ENCODE results near the gene KCNQ5. TPM values are rescaled to one million over a fixed set of nuclear protein-coding genes. Genes with fewer than 3 reads are reported as not detected.

The KCNQ5 gene
- total RNA-seq, 1 experiment from 2014 or later, result not detected

DNA sequence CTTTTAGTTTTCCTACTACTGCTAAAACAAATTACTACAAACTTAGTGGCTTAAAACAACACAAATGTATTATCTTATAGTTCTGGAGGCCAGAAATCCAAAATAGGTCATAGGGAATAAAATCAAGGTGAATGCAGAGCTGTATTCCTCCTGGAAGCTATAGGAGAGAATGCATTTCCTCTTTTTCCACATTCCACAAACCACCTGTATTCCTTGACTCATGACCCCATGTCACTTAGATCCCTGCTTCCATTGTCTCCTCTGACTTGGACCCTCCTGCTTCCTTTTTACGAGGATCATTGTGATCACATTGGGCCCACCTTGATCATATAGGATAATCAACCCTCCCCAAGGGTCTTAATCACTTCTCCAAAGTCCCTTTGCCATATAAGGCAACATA, 200.8 kb downstream of the KCNQ5 start:
- intact Hi-C loops (cut with micrococcal nuclease), result no loop called here
- POLR2A ChIA-PET, result no interaction called here
- Histone ChIP-seq H3K79me2 (ENCODE audit: insufficient read depth, low read length) (no peaks in the 10 kb centered on the region), H2AFZ (ENCODE audit: low read depth, low read length, poor library complexity, severe bottlenecking) (no peak overlapping the region), H3K27ac (ENCODE audit: low read depth, low read length) (no peak overlapping the region), H3K4me2 (ENCODE audit: low read length) (no peak overlapping the region), H3K4me3 (replicated peaks in 1 of 2; ENCODE audit: low read depth in 1 of 2, low read length in 2 of 2) (no peak overlapping the region), H3K9ac (ENCODE audit: low read length) (no peak overlapping the region), H3K9me3 (ENCODE audit: control insufficient read depth in 1 of 2, insufficient read depth in 1 of 2, low read depth in 1 of 2, low read length in 2 of 2) (no peaks in the 10 kb centered on the region), H3K9me2 (ENCODE audit: insufficient read depth) (no peaks in the 10 kb centered on the region), H3K4me1 (ENCODE audit: control insufficient read depth in 1 of 2, insufficient read depth in 2 of 2, low read length in 2 of 2) (no peaks in the 10 kb centered on the region), H4K20me1 (ENCODE audit: insufficient read depth) (no peaks in the 10 kb centered on the region; the same call in 1 of the 2 replicates), H3K36me3 (ENCODE audit: control insufficient read depth in 1 of 2, insufficient read depth in 2 of 2, low read length in 2 of 2) (no peaks in the 10 kb centered on the region), H3K27me3 (ENCODE audit: insufficient read depth, low read length) (no peaks in the 10 kb centered on the region; the same call in 1 of the 2 replicates)
- RAD21 ChIA-PET (ENCODE audit: low non-redundant PET in 1 of 2, low total read pairs in 2 of 2, uncharacterized antibody in 2 of 2, unreplicated experiment in 2 of 2), result no interaction called here
- ATAC-seq (no peak), DNase-seq (ENCODE audit: low read depth, low spot score) (no peak)
- CTCF ChIA-PET, result no interaction called here
- BruUV-seq (replicated peaks), result no TSS peak
- no peak for TF ChIP-seq FOSL1 (IDR thresholded peaks at IDR 0.05; ENCODE audit: low read depth)
- TF ChIP-seq SIN3A (IDR thresholded peaks at IDR 0.05; ENCODE audit: low read depth), result no peak
- TF ChIP-seq RAD21 (IDR thresholded peaks at IDR 0.05; ENCODE audit: low read depth), result no peak
- TF ChIP-seq CEBPB (IDR thresholded peaks at IDR 0.05; ENCODE audit: low read depth), result no peak
- TF ChIP-seq EZH2phosphoT487 (IDR thresholded peaks at IDR 0.05; ENCODE audit: borderline replicate concordance), result no peak
- TF ChIP-seq, protein P1, sequence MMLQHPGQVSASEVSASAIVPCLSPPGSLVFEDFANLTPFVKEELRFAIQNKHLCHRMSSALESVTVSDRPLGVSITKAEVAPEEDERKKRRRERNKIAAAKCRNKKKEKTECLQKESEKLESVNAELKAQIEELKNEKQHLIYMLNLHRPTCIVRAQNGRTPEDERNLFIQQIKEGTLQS (IDR thresholded peaks at IDR 0.05), result no peak
- TF ChIP-seq YY1 (IDR thresholded peaks at IDR 0.05; ENCODE audit: extremely low read depth, insufficient replicate concordance, low read depth, low read length), result no peak
- TF ChIP-seq, protein P2, sequence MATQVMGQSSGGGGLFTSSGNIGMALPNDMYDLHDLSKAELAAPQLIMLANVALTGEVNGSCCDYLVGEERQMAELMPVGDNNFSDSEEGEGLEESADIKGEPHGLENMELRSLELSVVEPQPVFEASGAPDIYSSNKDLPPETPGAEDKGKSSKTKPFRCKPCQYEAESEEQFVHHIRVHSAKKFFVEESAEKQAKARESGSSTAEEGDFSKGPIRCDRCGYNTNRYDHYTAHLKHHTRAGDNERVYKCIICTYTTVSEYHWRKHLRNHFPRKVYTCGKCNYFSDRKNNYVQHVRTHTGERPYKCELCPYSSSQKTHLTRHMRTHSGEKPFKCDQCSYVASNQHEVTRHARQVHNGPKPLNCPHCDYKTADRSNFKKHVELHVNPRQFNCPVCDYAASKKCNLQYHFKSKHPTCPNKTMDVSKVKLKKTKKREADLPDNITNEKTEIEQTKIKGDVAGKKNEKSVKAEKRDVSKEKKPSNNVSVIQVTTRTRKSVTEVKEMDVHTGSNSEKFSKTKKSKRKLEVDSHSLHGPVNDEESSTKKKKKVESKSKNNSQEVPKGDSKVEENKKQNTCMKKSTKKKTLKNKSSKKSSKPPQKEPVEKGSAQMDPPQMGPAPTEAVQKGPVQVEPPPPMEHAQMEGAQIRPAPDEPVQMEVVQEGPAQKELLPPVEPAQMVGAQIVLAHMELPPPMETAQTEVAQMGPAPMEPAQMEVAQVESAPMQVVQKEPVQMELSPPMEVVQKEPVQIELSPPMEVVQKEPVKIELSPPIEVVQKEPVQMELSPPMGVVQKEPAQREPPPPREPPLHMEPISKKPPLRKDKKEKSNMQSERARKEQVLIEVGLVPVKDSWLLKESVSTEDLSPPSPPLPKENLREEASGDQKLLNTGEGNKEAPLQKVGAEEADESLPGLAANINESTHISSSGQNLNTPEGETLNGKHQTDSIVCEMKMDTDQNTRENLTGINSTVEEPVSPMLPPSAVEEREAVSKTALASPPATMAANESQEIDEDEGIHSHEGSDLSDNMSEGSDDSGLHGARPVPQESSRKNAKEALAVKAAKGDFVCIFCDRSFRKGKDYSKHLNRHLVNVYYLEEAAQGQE (IDR thresholded peaks at IDR 0.05; ENCODE audit: low read depth), result no peak
- TF ChIP-seq SRF (IDR thresholded peaks at IDR 0.05; ENCODE audit: low read depth), result no peak
- TF ChIP-seq POLR2A (IDR thresholded peaks at IDR 0.05; ENCODE audit: borderline replicate concordance, extremely low read depth, insufficient read depth, insufficient read length), result no peak

Data from HCT116 (cell line).